Measurements from ENCODE around the gene MRPL48. TPM values are rescaled to one million over a fixed set of nuclear protein-coding genes. Genes with fewer than 3 reads are reported as not detected.

The MRPL48 gene
- total RNA-seq, 2 donors from 2014 or later = 36.4 to 55.3 TPM

DNA sequence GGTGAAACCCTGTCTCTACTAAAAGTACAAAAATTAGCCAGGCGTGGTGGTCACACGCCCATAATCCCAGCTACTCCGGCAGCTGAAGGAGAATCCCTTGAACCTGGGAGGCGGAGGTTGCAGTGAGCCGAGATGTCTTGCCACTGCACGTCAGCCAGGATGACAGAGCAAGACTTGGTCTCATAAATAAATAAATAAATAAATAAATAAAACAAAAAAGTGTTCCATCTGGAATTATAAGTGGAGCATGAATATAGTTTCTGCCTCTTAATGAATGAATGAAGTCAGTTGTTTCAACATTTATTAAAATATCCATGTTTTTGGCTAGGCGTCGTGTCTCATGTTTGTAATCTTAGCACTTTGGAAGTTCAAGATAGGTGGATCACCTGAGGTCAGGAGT lies 27.1 kb downstream of the MRPL48 start:
- 96 to 98% methylated on average over 6 to 7 of the region's 8 CpGs for WGBS, 2 experiments (ENCODE audit: insufficient coverage in 1 of 2, insufficient read length in 1 of 2)
- no peak overlapping the region for H3K9ac ChIP-seq (ENCODE audit: extremely low read depth, low read length, poor library complexity, severe bottlenecking)
- no peak overlapping the region for H3K27ac Mint-ChIP-seq
- H3K4me1 Mint-ChIP-seq = peaks cover 7% of the 10 kb centered on the region
- H3K27me3 ChIP-seq (ENCODE audit: control insufficient read depth, insufficient read depth, low read length, poor library complexity, severe bottlenecking) = no peaks in the 10 kb centered on the region
- no peak overlapping the region for H3K4me3 Mint-ChIP-seq
- H3K36me3 ChIP-seq (ENCODE audit: control insufficient read depth, insufficient read depth, low read length) = peaks cover 5% of the 10 kb centered on the region
- peaks cover 4% of the 10 kb centered on the region for H3K9me3 ChIP-seq (ENCODE audit: control insufficient read depth, low read length)
- TF ChIP-seq, protein P1, sequence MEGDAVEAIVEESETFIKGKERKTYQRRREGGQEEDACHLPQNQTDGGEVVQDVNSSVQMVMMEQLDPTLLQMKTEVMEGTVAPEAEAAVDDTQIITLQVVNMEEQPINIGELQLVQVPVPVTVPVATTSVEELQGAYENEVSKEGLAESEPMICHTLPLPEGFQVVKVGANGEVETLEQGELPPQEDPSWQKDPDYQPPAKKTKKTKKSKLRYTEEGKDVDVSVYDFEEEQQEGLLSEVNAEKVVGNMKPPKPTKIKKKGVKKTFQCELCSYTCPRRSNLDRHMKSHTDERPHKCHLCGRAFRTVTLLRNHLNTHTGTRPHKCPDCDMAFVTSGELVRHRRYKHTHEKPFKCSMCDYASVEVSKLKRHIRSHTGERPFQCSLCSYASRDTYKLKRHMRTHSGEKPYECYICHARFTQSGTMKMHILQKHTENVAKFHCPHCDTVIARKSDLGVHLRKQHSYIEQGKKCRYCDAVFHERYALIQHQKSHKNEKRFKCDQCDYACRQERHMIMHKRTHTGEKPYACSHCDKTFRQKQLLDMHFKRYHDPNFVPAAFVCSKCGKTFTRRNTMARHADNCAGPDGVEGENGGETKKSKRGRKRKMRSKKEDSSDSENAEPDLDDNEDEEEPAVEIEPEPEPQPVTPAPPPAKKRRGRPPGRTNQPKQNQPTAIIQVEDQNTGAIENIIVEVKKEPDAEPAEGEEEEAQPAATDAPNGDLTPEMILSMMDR (conservative IDR thresholded peaks at IDR 0.05) = no peak
- H3K27me3 Mint-ChIP-seq (ENCODE audit: insufficient read depth) = no peaks in the 10 kb centered on the region
- peaks cover 25% of the 10 kb centered on the region for H3K36me3 Mint-ChIP-seq (ENCODE audit: low read depth)
- H3K4me3 ChIP-seq (ENCODE audit: low read length) = no peak overlapping the region
- DNase-seq = no peak
- H3K9me3 Mint-ChIP-seq = peaks cover 10% of the 10 kb centered on the region
- H3K27ac ChIP-seq (ENCODE audit: low read depth, low read length) = no peak overlapping the region
- H3K4me1 ChIP-seq (ENCODE audit: control insufficient read depth, insufficient read depth, low read length) = no peaks in the 10 kb centered on the region

DNA sequence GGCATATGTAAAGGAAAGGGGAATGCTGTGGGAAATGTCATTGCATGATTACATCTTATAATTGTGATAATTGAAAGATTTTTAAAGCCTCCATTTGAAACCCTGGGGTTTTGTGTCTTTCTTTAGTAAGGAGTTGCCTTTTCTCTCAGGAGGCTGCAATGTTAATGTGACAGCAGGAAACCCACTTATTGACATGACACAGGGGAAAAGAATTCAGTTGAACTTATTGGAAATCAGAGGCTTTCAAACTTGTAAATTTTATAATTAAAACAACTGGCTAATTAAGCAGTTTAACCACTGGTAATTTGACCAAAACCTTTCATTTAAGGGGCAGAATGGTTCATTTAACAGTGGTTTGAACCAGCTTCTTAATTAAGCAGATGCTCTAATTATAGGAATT lies 31.2 kb downstream of the MRPL48 start:
- Mint-ChIP-seq H3K36me3 (ENCODE audit: low read depth) (peaks cover 36% of the 10 kb centered on the region), H3K27ac (no peak overlapping the region), H3K9me3 (peaks cover 21% of the 10 kb centered on the region), H3K4me3 (no peak overlapping the region), H3K27me3 (ENCODE audit: insufficient read depth) (no peaks in the 10 kb centered on the region), H3K4me1 (peaks cover 7% of the 10 kb centered on the region)
- Histone ChIP-seq H3K4me1 (ENCODE audit: control insufficient read depth, insufficient read depth, low read length) (no peaks in the 10 kb centered on the region), H3K9me3 (ENCODE audit: control insufficient read depth, low read length) (peaks cover 4% of the 10 kb centered on the region), H3K36me3 (ENCODE audit: control insufficient read depth, insufficient read depth, low read length) (no peaks in the 10 kb centered on the region), H3K9ac (ENCODE audit: extremely low read depth, low read length, poor library complexity, severe bottlenecking) (no peak overlapping the region), H3K27ac (ENCODE audit: low read depth, low read length) (no peak overlapping the region), H3K27me3 (ENCODE audit: control insufficient read depth, insufficient read depth, low read length, poor library complexity, severe bottlenecking) (no peaks in the 10 kb centered on the region), H3K4me3 (ENCODE audit: low read length) (no peak overlapping the region)
- TF ChIP-seq, protein P1 (conservative IDR thresholded peaks at IDR 0.05) = no peak
- no peak for DNase-seq

DNA sequence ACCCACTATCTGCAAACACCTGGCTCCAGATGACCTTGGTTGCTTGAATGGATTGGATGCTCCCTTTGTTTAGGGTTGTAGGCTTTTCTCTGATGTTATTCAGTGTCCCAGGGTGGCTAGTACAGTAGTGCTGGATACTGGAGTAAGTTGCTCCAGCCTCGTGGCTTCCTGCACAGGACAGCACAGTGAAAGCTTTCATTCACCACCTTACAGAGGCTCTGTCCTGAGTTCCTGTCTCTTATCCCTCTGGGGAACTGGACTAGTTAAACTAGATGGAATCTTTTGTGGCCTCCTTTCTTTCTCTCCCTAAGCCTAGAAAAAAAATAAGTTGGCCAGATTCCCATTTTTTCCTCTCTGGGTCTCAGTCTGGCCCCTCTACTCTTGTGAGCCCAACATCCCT lies 42.6 kb downstream of the MRPL48 start:
- Histone ChIP-seq H3K9me3 (ENCODE audit: control insufficient read depth, low read length) (no peaks in the 10 kb centered on the region), H3K36me3 (ENCODE audit: control insufficient read depth, insufficient read depth, low read length) (peaks cover 9% of the 10 kb centered on the region), H3K27ac (ENCODE audit: low read depth, low read length) (no peak overlapping the region), H3K27me3 (ENCODE audit: control insufficient read depth, insufficient read depth, low read length, poor library complexity, severe bottlenecking) (no peaks in the 10 kb centered on the region), H3K4me3 (ENCODE audit: low read length) (no peak overlapping the region), H3K9ac (ENCODE audit: extremely low read depth, low read length, poor library complexity, severe bottlenecking) (no peak overlapping the region), H3K4me1 (ENCODE audit: control insufficient read depth, insufficient read depth, low read length) (no peaks in the 10 kb centered on the region)
- Mint-ChIP-seq H3K27me3 (ENCODE audit: insufficient read depth) (no peaks in the 10 kb centered on the region), H3K9me3 (no peaks in the 10 kb centered on the region), H3K27ac (no peak overlapping the region), H3K4me1 (no peaks in the 10 kb centered on the region), H3K36me3 (ENCODE audit: low read depth) (peaks cover 28% of the 10 kb centered on the region), H3K4me3 (no peak overlapping the region)
- TF ChIP-seq, protein P1 (conservative IDR thresholded peaks at IDR 0.05) = no peak
- no peak for DNase-seq
- 95 to 100% methylated on average over 1 of the region's 1 CpG for WGBS, 2 experiments (ENCODE audit: insufficient coverage in 1 of 2, insufficient read length in 1 of 2)

All from endodermal cell (in vitro differentiated cells).